GM10266 (cell line): Measurements from ENCODE around the gene FBXL4.

ENCODE experiments used
- DNase-seq: peaks from one replicate; pipeline ENCODE4 v3.0.0; 2012; ENCODE audit errors: extremely low spot score
- CTCF ChIP-seq: IDR thresholded peaks from 2 replicates; pipeline ENCODE4 v1.5.1; 2012; ENCODE audit warnings: mild to moderate bottlenecking, low read depth; ENCODE audit not compliant: control insufficient read depth, insufficient read depth; ENCODE audit errors: missing control alignments

FBXL4 gene

GRCh38 chr6:98839781-98840361 is 107.9 kb downstream of the FBXL4 start:
- TF ChIP-seq CTCF: peak; percentile 37

DNA sequence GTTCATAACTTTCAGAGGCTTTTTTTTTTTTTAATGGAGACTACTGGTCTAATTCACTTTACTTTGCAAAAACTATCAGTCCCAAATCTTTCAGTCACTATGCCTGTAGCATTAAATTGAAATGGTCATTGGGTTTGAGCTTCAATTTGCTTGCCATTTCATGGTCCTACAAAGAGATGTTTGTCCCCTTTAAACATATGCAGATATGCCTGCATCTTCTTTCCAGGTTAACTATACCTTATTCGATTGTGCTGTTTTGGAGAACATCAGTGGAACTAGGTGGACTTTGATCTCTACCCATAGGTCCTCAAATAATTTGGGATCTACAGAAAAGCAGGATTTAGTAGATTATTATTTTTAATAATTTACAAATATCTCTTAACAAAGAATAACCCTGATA is 108.8 kb downstream of the FBXL4 start:
- TF ChIP-seq CTCF: no peak
- DNase-seq: no peak

More at GRCh38 chr6:98839781-98840361, 107.9 kb downstream of the FBXL4 start:
- peak; percentile 19 for DNase-seq

- TF ChIP-seq CTCF: no peak
- DNase-seq: no peak
Observed at GRCh38 chr6:98838032-98838431, 109.7 kb downstream of the FBXL4 start.

- TF ChIP-seq CTCF: no peak
- DNase-seq: no peak
Observed at GRCh38 chr6:98836962-98837944, 110.5 kb downstream of the FBXL4 start.

- TF ChIP-seq CTCF: no peak
- DNase-seq: peak; percentile 33
Observed at GRCh38 chr6:98836025-98836961, 111.5 kb downstream of the FBXL4 start.

- no peak for TF ChIP-seq CTCF
- peak; percentile 45 for DNase-seq
Observed at GRCh38 chr6:98835149-98836024, 112.4 kb downstream of the FBXL4 start.
